Osteocyte (in vitro differentiated cells): ENCODE measurements around the gene HOTAIR. TPM values are rescaled to one million over a fixed set of nuclear protein-coding genes. Genes with fewer than 3 reads are reported as not detected.
A peak's percentile ranks its signal among the peaks of the same experiment; 100 is the strongest.

Experiments
- DNase-seq: peaks from one replicate; pipeline ENCODE4 v3.0.0; 2021; ENCODE audit warnings: mixed read lengths; ENCODE audit not compliant: unreplicated experiment; ENCODE audit errors: extremely low spot score
- H3K27ac Mint-ChIP-seq: one replicate; pipeline ENCODE4 v1.8.0; 2021; ENCODE audit warnings: mild to moderate bottlenecking, mixed read lengths; ENCODE audit not compliant: unreplicated experiment
- H3K27me3 Mint-ChIP-seq: one replicate; pipeline ENCODE4 v1.8.0; 2021; ENCODE audit warnings: mixed read lengths; ENCODE audit not compliant: unreplicated experiment
- H3K36me3 Mint-ChIP-seq: one replicate; pipeline ENCODE4 v1.8.0; 2021; ENCODE audit warnings: mixed read lengths; ENCODE audit not compliant: unreplicated experiment
- H3K4me1 Mint-ChIP-seq: one replicate; pipeline ENCODE4 v1.8.0; 2021; ENCODE audit warnings: mixed read lengths; ENCODE audit not compliant: unreplicated experiment
- H3K4me3 Mint-ChIP-seq: one replicate; pipeline ENCODE4 v1.8.0; 2021; ENCODE audit warnings: mild to moderate bottlenecking, moderate library complexity, mixed read lengths; ENCODE audit not compliant: unreplicated experiment
- H3K9me3 Mint-ChIP-seq: one replicate; pipeline ENCODE4 v1.8.0; 2021; ENCODE audit warnings: mixed read lengths; ENCODE audit not compliant: unreplicated experiment
- total RNA-seq: library from RNA; stranded (reverse); gene quantifications from 2 replicates; pipeline ENCODE4 v1.2.1, GENCODE V29; 2021
- TF ChIP-seq, protein P1 (sequence below): fragments of 200-600 bp; sonication (generic); IDR thresholded peaks from 2 replicates; pipeline ENCODE4 v1.5.0; 2021; ENCODE audit warnings: antibody characterized with exemption, mild to moderate bottlenecking, moderate library complexity

The HOTAIR gene
- total RNA-seq, 1 donor from 2014 or later: not detected

DNA sequence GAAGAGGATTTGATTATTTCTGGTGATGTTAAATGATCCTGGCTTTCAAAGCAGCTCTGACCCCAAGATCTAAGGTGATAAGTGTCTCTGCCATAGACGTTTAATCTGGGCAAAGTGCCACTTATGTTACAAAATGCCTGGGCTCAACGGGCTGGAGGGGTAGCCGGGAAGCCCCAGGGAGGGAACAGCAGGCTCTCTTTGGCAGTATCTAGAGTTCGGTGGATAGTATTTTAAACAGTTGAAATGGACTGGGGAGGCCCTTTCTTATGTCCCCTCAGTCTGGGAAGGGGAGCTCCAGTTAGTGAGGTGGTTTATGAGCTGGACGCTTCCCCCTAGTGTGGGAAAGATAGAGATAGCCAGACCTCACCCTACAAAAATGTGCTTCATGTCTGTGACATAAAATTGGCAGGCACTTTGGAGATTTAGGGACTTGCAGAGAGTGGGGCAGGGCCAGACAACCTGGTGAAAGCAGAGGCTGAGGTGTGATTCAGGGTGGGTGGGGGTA is 7.3 kb downstream of the HOTAIR start:
- Mint-ChIP-seq H3K36me3 (no peaks in the 10 kb centered on the region), H3K9me3 (no peaks in the 10 kb centered on the region), H3K27me3 (peaks cover 99% of the 10 kb centered on the region), H3K27ac (no peak overlapping the region), H3K4me3 (no peak overlapping the region), H3K4me1 (peaks cover 15% of the 10 kb centered on the region)
- DNase-seq: no peak
- TF ChIP-seq, protein P1, sequence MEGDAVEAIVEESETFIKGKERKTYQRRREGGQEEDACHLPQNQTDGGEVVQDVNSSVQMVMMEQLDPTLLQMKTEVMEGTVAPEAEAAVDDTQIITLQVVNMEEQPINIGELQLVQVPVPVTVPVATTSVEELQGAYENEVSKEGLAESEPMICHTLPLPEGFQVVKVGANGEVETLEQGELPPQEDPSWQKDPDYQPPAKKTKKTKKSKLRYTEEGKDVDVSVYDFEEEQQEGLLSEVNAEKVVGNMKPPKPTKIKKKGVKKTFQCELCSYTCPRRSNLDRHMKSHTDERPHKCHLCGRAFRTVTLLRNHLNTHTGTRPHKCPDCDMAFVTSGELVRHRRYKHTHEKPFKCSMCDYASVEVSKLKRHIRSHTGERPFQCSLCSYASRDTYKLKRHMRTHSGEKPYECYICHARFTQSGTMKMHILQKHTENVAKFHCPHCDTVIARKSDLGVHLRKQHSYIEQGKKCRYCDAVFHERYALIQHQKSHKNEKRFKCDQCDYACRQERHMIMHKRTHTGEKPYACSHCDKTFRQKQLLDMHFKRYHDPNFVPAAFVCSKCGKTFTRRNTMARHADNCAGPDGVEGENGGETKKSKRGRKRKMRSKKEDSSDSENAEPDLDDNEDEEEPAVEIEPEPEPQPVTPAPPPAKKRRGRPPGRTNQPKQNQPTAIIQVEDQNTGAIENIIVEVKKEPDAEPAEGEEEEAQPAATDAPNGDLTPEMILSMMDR: no peak

DNA sequence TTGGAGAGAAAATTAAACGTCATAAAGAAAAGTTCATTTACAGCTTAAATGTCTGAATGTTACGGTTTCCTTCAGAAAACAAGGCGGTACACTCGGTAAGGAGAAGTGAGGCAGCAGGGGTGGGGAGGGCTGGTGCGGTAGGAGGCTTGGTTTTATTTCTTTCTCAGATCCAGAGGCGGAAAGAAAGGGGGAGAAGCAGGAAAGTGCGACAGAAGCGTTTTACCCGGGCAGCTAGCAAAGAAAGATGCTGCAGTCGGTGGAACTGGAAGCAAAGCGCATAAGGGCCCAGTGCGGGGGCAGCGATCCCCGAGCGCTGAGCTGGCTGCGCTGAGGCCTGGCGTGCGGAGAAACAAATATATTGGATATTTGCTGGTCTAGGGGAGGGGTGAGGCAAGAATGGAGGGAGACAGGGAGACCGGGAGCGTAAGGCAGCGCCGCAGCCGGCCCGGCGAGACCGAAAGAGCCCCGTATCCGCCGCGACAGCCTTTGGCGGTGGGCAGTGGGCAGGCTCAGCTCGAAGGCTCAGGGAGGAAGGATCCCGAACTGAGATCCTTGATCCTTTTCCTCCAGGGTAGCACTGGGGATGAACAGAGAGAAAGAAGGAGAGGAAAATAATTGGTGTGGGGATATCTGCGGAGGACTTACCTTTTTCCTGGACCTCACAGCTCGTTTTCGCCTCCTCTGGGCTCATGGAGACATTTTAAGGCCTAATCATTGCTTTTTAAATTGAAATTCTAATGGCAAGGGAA is 8.2 kb downstream of the HOTAIR start:
- DNase-seq: no peak
- peak overlapping the region; percentile 68 for H3K4me3 Mint-ChIP-seq
- peaks cover 97% of the 10 kb centered on the region for H3K27me3 Mint-ChIP-seq
- H3K4me1 Mint-ChIP-seq: peaks cover 15% of the 10 kb centered on the region
- TF ChIP-seq, protein P1: no peak
- H3K9me3 Mint-ChIP-seq: no peaks in the 10 kb centered on the region
- no peak overlapping the region for H3K27ac Mint-ChIP-seq
- no peaks in the 10 kb centered on the region for H3K36me3 Mint-ChIP-seq

DNA sequence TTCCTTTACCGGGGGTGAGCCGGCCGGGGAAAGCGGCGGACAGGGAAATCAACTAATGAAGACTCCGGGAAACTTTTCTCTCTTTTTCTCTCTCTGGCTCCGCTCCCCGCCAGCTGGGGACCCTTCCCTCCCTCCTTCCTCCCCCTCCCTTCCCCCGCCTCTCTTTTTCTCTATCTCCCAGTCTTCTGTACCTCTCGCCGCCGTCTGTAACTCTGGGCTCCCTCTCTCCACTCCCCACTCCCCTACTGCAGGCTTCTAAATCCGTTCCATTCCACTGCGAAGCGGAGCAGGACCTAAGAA is 8.7 kb downstream of the HOTAIR start:
- H3K27me3 Mint-ChIP-seq: peaks cover 93% of the 10 kb centered on the region
- no peaks in the 10 kb centered on the region for H3K9me3 Mint-ChIP-seq
- peak overlapping the region; percentile 68 for H3K4me3 Mint-ChIP-seq
- no peaks in the 10 kb centered on the region for H3K36me3 Mint-ChIP-seq
- peaks cover 15% of the 10 kb centered on the region for H3K4me1 Mint-ChIP-seq
- H3K27ac Mint-ChIP-seq: no peak overlapping the region
- no peak for DNase-seq
- TF ChIP-seq, protein P1: no peak

DNA sequence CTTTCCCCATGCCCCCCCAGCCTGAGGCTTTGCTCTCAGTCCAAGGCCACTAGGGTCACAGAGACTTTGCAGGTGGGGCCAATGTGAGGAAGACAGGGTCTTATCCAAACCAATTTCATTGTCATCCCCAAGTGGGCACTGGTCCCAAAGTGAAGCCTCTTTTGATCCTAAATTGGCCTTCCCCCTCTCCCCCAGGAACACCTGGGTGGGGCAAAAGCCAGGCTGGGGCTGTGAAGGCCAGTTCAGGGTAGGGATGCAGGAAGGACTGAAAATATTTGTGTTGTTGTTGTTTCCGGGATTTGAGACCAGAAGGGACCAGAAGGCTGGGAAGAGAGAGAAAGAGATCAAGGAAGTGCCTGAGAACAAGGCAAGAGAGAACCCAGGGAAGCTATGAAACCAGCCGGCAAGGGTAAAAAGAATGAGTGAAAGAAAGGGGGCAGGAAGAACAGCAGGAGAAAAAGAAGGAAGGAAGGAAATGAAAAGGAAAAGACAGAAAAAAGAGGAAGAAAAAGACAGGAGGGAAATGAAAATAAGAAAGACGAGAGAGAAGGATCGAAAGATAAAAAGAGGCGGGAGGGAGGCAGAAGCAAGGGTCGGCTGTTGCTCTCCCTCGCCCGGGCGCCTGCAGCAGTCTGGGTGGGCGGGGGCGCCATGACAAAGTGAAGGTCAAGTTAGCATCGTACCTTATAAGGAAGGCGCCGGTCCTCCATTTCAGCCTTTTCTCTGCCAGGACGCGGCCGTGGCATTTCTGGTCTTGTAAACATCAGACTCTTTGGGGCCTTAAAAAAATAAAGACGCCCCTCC is 9.3 kb downstream of the HOTAIR start:
- peaks cover 91% of the 10 kb centered on the region for H3K27me3 Mint-ChIP-seq
- no peak overlapping the region for H3K4me3 Mint-ChIP-seq
- no peak overlapping the region for H3K27ac Mint-ChIP-seq

More for the DNA sequence above, 9.3 kb downstream of the HOTAIR start:
- TF ChIP-seq, protein P1: no peak
- DNase-seq: no peak
- no peaks in the 10 kb centered on the region for H3K9me3 Mint-ChIP-seq
- H3K4me1 Mint-ChIP-seq: peaks cover 15% of the 10 kb centered on the region
- H3K36me3 Mint-ChIP-seq: no peaks in the 10 kb centered on the region
